IPS DF 6.9 (cell line): Measurements from ENCODE around the gene RC3H2.
"Not testable (repeated sequence)": the region's sequence is repeated elsewhere in the genome, so short reads cannot be mapped to it uniquely, and the experiment has no call there.

ENCODE experiments used
- DNase-seq: peaks from one replicate; pipeline ENCODE4 v3.0.0-alpha.2; 2013; ENCODE audit warnings: low read depth, low spot score
- H3K27ac ChIP-seq: one replicate; pipeline ENCODE4 v1.5.1; 2013; ENCODE audit warnings: low read length, control low read depth
- H3K27me3 ChIP-seq: 2 replicates; pipeline ENCODE4 v1.6.1; 2013; ENCODE audit warnings: mild to moderate bottlenecking, low read length; ENCODE audit not compliant: control insufficient read depth, insufficient read depth
- H3K36me3 ChIP-seq: 2 replicates; pipeline ENCODE4 v1.6.1; 2013; ENCODE audit warnings: low read length; ENCODE audit not compliant: control insufficient read depth, insufficient read depth
- H3K4me1 ChIP-seq: 2 replicates; pipeline ENCODE4 v1.6.1; 2013; ENCODE audit warnings: low read length; ENCODE audit not compliant: control insufficient read depth, insufficient read depth
- H3K4me3 ChIP-seq: 2 replicates; pipeline ENCODE4 v1.5.1; 2013; ENCODE audit warnings: mild to moderate bottlenecking, low read length
- H3K9me3 ChIP-seq: 2 replicates; pipeline ENCODE4 v1.6.1; 2013; ENCODE audit warnings: low read length, inconsistent platforms; ENCODE audit not compliant: control insufficient read depth, insufficient read depth
- WGBS: extraction: QIAGEN DNeasy Blood & Tissue Kit; methylation state at CpG from one replicate; pipeline ENCODE4 v1.1.7; 2013; ENCODE audit warnings: mixed read lengths, missing lambda C conversion rate; ENCODE audit not compliant: insufficient read length, insufficient coverage; 5-methylcytosine and 5-hydroxymethylcytosine counted together

RC3H2 gene

GRCh38 chr9:122846371-122846940, 58.7 kb downstream of the RC3H2 start:
- WGBS = no CpG with 5 or more reads among the region's 5 CpGs
- Histone ChIP-seq H3K36me3 (peaks cover 7% of the 10 kb centered on the region; the same call in 1 of the 2 replicates), H3K4me3 (no peak overlapping the region), H3K4me1 (no peaks in the 10 kb centered on the region), H3K27ac (no peak overlapping the region), H3K9me3 (no peaks in the 10 kb centered on the region), H3K27me3 (no peaks in the 10 kb centered on the region)
- DNase-seq = no peak

- Histone ChIP-seq H3K4me3 (no peak overlapping the region), H3K27ac (no peak overlapping the region), H3K27me3 (no peaks in the 10 kb centered on the region), H3K36me3 (peaks cover 2% of the 10 kb centered on the region; the same call in 1 of the 2 replicates), H3K4me1 (no peaks in the 10 kb centered on the region), H3K9me3 (no peaks in the 10 kb centered on the region)
- no CpG with 5 or more reads among the region's 3 CpGs for WGBS
- no peak for DNase-seq
Observed at GRCh38 chr9:122845116-122845515, 60.0 kb downstream of the RC3H2 start.

DNA sequence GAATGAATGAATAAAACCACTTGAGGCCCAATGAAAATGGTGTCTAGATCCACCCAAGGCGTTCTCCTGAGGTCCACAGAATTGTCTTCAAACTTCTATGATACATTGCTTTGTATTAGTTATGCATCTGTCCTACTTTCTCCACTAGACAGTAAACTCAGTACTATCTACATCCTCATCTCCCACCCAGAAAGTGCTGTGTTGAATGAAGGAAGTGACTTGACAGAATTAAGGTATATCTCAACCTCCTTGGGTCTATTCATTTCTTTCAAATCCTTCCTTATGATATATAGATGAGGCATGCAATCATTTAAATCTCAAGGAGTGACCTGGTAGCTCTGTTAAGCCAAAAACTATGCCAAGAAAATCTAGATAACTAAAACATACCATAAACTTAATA, 61.0 kb downstream of the RC3H2 start:
- no peaks in the 10 kb centered on the region; the same call in 1 of the 2 replicates for H3K36me3 ChIP-seq
- DNase-seq = no peak
- WGBS = no CpG with 5 or more reads among the region's 1 CpG
- no peaks in the 10 kb centered on the region for H3K9me3 ChIP-seq
- no peaks in the 10 kb centered on the region for H3K4me1 ChIP-seq
- no peak overlapping the region for H3K27ac ChIP-seq
- no peaks in the 10 kb centered on the region for H3K27me3 ChIP-seq
- H3K4me3 ChIP-seq = no peak overlapping the region

DNA sequence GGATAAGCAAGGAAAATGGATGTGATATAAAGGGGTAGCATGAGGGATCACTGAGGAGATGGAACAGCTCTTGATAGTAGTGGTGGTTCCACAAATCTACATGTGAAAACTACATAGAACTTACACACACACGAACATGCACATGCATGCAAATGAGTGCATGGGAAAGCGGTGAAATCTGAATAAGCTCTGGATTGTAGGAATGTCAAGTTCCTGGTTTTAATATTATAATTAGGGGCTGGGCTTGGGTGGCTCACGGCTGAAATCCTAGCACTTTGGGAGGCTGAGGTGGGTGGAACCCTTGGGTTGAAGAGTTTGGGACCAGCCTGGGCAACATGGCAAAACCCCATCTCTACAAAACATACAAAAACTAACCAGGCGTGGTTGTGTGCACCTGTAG, 63.7 kb downstream of the RC3H2 start:
- H3K4me1 ChIP-seq = no peaks in the 10 kb centered on the region
- no peaks in the 10 kb centered on the region for H3K9me3 ChIP-seq
- no peak for DNase-seq
- WGBS = no CpG with 5 or more reads among the region's 4 CpGs
- no peak overlapping the region for H3K27ac ChIP-seq
- H3K4me3 ChIP-seq = no peak overlapping the region
- H3K36me3 ChIP-seq = no peaks in the 10 kb centered on the region; the same call in 1 of the 2 replicates
- no peaks in the 10 kb centered on the region for H3K27me3 ChIP-seq

- not testable (repeated sequence) for DNase-seq, H3K27ac ChIP-seq, H3K27me3 ChIP-seq, H3K4me1 ChIP-seq, H3K9me3 ChIP-seq, H3K4me3 ChIP-seq, H3K36me3 ChIP-seq
- WGBS = no CpG with 5 or more reads among the region's 3 CpGs
Observed at GRCh38 chr9:122838441-122838840, 66.7 kb downstream of the RC3H2 start.

DNA sequence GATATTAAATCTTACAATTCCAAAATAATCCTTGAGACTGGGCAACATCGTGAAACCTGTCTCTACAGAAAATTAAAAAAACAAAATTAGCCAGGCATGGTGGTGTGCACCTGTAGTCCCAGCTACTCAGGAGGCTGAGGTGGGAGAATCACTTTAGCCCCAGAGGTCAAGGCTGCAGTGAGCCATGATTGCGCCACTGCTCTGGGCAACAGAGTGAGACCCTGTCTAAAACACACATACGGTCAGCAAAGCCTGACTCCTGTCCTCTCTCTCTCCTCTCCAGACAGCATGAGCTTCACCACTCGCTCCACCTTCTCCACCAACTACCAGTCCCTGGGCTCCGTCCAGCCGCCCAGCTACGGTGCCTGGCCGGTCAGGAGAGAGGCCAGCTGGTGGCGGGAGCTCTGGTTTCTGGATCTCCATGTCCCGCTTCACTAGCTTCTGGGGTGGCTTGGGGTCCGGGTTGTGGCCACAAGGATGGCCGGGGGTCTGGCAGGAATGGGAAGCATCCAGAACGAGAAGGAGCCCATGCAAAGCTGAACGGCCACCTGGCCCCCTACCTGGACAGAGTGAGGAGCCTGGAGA, 67.8 kb downstream of the RC3H2 start:
- H3K4me1 ChIP-seq = no peaks in the 10 kb centered on the region
- DNase-seq = no peak
- H3K27me3 ChIP-seq = no peaks in the 10 kb centered on the region
- WGBS = no CpG with 5 or more reads among the region's 14 CpGs
- H3K27ac ChIP-seq = no peak overlapping the region
- no peak overlapping the region for H3K4me3 ChIP-seq
- H3K9me3 ChIP-seq = no peaks in the 10 kb centered on the region
- no peaks in the 10 kb centered on the region for H3K36me3 ChIP-seq

GRCh38 chr9:122835313-122835731, 69.8 kb downstream of the RC3H2 start:
- Histone ChIP-seq H3K36me3 (no peaks in the 10 kb centered on the region), H3K27ac (no peak overlapping the region), H3K27me3 (no peaks in the 10 kb centered on the region), H3K4me1 (no peaks in the 10 kb centered on the region), H3K9me3 (no peaks in the 10 kb centered on the region), H3K4me3 (no peak overlapping the region)
- WGBS = no CpG with 5 or more reads among the region's 4 CpGs
- DNase-seq = no peak

GRCh38 chr9:122832194-122832593, 73.0 kb downstream of the RC3H2 start:
- no CpG with 5 or more reads among the region's 3 CpGs for WGBS
- no peak for DNase-seq
- Histone ChIP-seq H3K27ac (no peak overlapping the region), H3K9me3 (no peaks in the 10 kb centered on the region), H3K27me3 (no peaks in the 10 kb centered on the region), H3K4me3 (no peak overlapping the region), H3K4me1 (no peaks in the 10 kb centered on the region; the same call in 1 of the 2 replicates), H3K36me3 (no peaks in the 10 kb centered on the region)

DNA sequence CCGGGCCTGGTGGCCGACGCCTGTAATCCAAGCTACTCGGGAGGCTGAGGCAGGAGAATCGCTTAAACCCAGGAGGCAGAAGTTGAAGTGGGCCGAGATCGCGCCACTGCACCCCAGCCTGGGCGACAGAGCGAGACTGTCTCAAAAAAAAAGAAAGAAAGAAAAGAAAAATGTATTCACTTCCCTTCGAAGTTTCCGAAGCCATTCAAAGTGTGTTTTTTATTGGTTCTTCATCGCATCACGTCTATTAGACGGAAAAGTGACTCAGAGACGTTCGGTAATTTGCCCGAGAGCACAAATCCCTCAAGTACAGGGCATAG, 76.2 kb downstream of the RC3H2 start:
- not testable (repeated sequence) for H3K4me1 ChIP-seq, DNase-seq, H3K27ac ChIP-seq, H3K9me3 ChIP-seq, H3K36me3 ChIP-seq, H3K27me3 ChIP-seq
- peak overlapping the region; percentile 22; the same call in 1 of the 2 replicates for H3K4me3 ChIP-seq
- no CpG with 5 or more reads among the region's 18 CpGs for WGBS

- Histone ChIP-seq H3K4me3 (peak overlapping the region; percentile 89), H3K4me1 (no peaks in the 10 kb centered on the region; the same call in 1 of the 2 replicates), H3K27ac (no peak overlapping the region), H3K27me3 (no peaks in the 10 kb centered on the region), H3K36me3 (peaks cover 11% of the 10 kb centered on the region; the same call in 1 of the 2 replicates), H3K9me3 (no peaks in the 10 kb centered on the region)
- WGBS = no CpG with 5 or more reads among the region's 8 CpGs
- DNase-seq = no peak
Observed at GRCh38 chr9:122827761-122828093, 77.4 kb downstream of the RC3H2 start.

DNA sequence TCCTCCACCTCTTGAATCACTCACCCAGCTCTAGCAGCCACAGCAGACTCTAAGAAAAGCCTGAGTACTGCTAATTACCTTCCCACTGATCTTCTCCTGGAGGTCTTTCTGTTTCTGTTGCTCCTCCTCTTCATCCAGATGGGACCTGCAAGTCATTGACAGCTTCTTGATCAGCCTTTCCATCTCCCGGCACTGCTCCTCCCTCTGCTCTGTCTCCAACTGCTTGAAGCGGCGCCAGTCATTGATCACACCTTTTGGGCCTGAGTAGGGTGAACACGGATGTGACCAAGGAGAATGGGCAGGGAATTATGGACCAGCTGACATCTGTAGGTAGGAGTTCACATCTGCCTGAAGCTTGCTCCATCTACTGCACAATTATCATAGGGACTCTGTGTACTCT, 82.2 kb downstream of the RC3H2 start:
- H3K27ac ChIP-seq = no peak overlapping the region
- H3K4me1 ChIP-seq = no peaks in the 10 kb centered on the region
- no peaks in the 10 kb centered on the region for H3K27me3 ChIP-seq
- no CpG with 5 or more reads among the region's 4 CpGs for WGBS
- DNase-seq = no peak
- peaks cover 19% of the 10 kb centered on the region; the same call in 1 of the 2 replicates for H3K36me3 ChIP-seq
- H3K9me3 ChIP-seq = no peaks in the 10 kb centered on the region
- no peak overlapping the region for H3K4me3 ChIP-seq
